GM12878 (cell line): Measurements from ENCODE around the gene TMBIM6. TPM values are rescaled to one million over a fixed set of nuclear protein-coding genes. Genes with fewer than 3 reads are reported as not detected.
"Not testable (repeated sequence)": the region's sequence is repeated elsewhere in the genome, so short reads cannot be mapped to it uniquely, and the experiment has no call there.

ENCODE experiments used
- ATAC-seq: fragments of 200-7000 bp; cut with Tn5 transposase; 3 replicates; pipeline ENCODE4 v1.9.1; 2020; ENCODE audit warnings: mild to moderate bottlenecking, moderate library complexity
- BruUV-seq: library from RNA; stranded (reverse); fragments of 400-500 nt; replicated peaks from 2 replicates; lab custom pipeline; 2021; lab: Mats Ljungman, UMichigan
- CTCF ChIA-PET: fragments of 300-600 bp; sonication (Branson Sonifier 250); formaldehyde crosslinking; extraction: SDS; loops from one replicate; lab custom pipeline; 2021; ENCODE audit warnings: inconsistent platforms; lab: Yijun Ruan, JAX
- POLR2A ChIA-PET: fragments of 350-600 bp; formaldehyde crosslinking; extraction: SDS; loops from one replicate; lab custom pipeline; 2021; ENCODE audit warnings: inconsistent platforms; lab: Charles Lee
- RAD21 ChIA-PET: fragments of 300-600 bp; sonication (Branson Sonifier 250); formaldehyde crosslinking; loops from one replicate; lab custom pipeline; 2023; ENCODE audit warnings: antibody characterized with exemption; ENCODE audit not compliant: unreplicated experiment; lab: Charles Lee
- SMC1A ChIA-PET: fragments of 300-600 bp; sonication (Branson Sonifier 250); formaldehyde crosslinking; loops from one replicate; lab custom pipeline; 2023; ENCODE audit not compliant: unreplicated experiment, uncharacterized antibody; lab: Charles Lee
- DNase-seq: peaks from one replicate; pipeline ENCODE4 v3.0.0-alpha.2; 2011; ENCODE audit warnings: low read depth, low spot score
- FAIRE-seq: peaks from 3 replicates; lab custom pipeline; 2011; peaks lifted over from hg19 to GRCh38; lab: Jason Lieb, UNC
- H2AFZ ChIP-seq: 2 replicates; pipeline ENCODE4 v1.6.0; 2011; ENCODE audit warnings: low read depth, low read length, control low read depth; ENCODE audit not compliant: control insufficient read depth
- H3K27ac ChIP-seq: 2 replicates; pipeline ENCODE4 v1.5.1; 2011; ENCODE audit warnings: control low read depth; ENCODE audit not compliant: control insufficient read depth, insufficient read depth
- H3K27me3 ChIP-seq, 2 experiments: replicated peaks in 1 of 2; 2 replicates each; pipeline versions ENCODE4 v1.6.0 to v1.6.1; 2011; ENCODE audit warnings: low read length in 1 of 2; ENCODE audit not compliant: control insufficient read depth in 2 of 2, insufficient read depth in 2 of 2
- H3K36me3 ChIP-seq, 2 experiments: 2 replicates each; pipeline ENCODE4 v1.5.1; 2011; ENCODE audit warnings: low read length in 1 of 2; ENCODE audit not compliant: control insufficient read depth in 2 of 2, insufficient read depth in 2 of 2
- H3K4me1 ChIP-seq: 2 replicates; pipeline ENCODE4 v1.6.1; 2011; ENCODE audit warnings: mild to moderate bottlenecking, low read length, moderate library complexity, mixed read lengths; ENCODE audit not compliant: control insufficient read depth, insufficient read depth
- H3K4me2 ChIP-seq: 2 replicates; pipeline ENCODE4 v1.6.0; 2011; ENCODE audit warnings: control low read depth; ENCODE audit not compliant: control insufficient read depth, insufficient read depth
- H3K4me3 ChIP-seq: fragments of 200-600 bp; sonication (generic); 2 replicates; pipeline ENCODE4 v1.5.1; 2016
- H3K79me2 ChIP-seq: 2 replicates; pipeline ENCODE4 v1.6.0; 2011; ENCODE audit warnings: low read length; ENCODE audit not compliant: control insufficient read depth, insufficient read depth
- H3K9ac ChIP-seq: 2 replicates; pipeline ENCODE4 v1.8.0; 2011; ENCODE audit warnings: low read length, control low read depth, mixed read lengths; ENCODE audit not compliant: control insufficient read depth, insufficient read depth
- H3K9me3 ChIP-seq: replicated peaks from 3 replicates; pipeline ENCODE4 v1.5.1; 2011; ENCODE audit warnings: mild to moderate bottlenecking, low read length; ENCODE audit not compliant: control insufficient read depth, insufficient read depth
- H4K20me1 ChIP-seq: 2 replicates; pipeline ENCODE4 v1.6.0; 2011; ENCODE audit not compliant: control insufficient read depth, insufficient read depth
- ELK1 ChIP-seq: IDR thresholded peaks from 2 replicates; pipeline ENCODE4 v1.6.1; 2012; ENCODE audit warnings: low read depth, low read length, improper control_type of control experiment
- EZH2 ChIP-seq: IDR thresholded peaks from 2 replicates; pipeline ENCODE4 v1.6.1; 2012; ENCODE audit warnings: low read depth, mild to moderate bottlenecking, control low read depth, inconsistent platforms, low read length, borderline replicate concordance; ENCODE audit not compliant: control insufficient read depth
- IRF4 ChIP-seq: IDR thresholded peaks from 2 replicates; pipeline ENCODE4 v1.6.1; 2011; ENCODE audit warnings: low read depth, low read length
- POLR2AphosphoS5 ChIP-seq: IDR thresholded peaks from 2 replicates; pipeline ENCODE4 v1.6.1; 2011; ENCODE audit warnings: mild to moderate bottlenecking, low read length, inconsistent platforms
- STAT3 ChIP-seq: IDR thresholded peaks from 2 replicates; pipeline ENCODE4 v1.6.1; 2011; ENCODE audit warnings: low read depth, low read length, improper control_type of control experiment
- USF1 ChIP-seq: IDR thresholded peaks from 2 replicates; pipeline ENCODE4 v1.6.1; 2011; ENCODE audit warnings: borderline replicate concordance, low read depth, mild to moderate bottlenecking, moderate library complexity, mixed read lengths, low read length; ENCODE audit not compliant: insufficient read depth; ENCODE audit errors: extremely low read length
- ZNF24 ChIP-seq: fragments of 450-650 bp; IDR thresholded peaks from 2 replicates; pipeline ENCODE4 v1.6.1; 2017; ENCODE audit warnings: antibody characterized with exemption, mild to moderate bottlenecking
- WGBS: methylation state at CpG from one replicate; pipeline ENCODE4 v1.1.6; 2016; ENCODE audit warnings: low lambda C conversion rate; ENCODE audit not compliant: insufficient replicate concordance, insufficient coverage; ENCODE audit errors: missing lambda C conversion rate; 5-methylcytosine and 5-hydroxymethylcytosine counted together
- in situ Hi-C: fragments of 300-500 bp; cut with MboI; formaldehyde crosslinking; loops from 9 replicates; pipeline ENCODE4 v1.14.3; 2018; ENCODE audit warnings: mixed read lengths
- intact Hi-C: fragments of 100-400 bp; cut with micrococcal nuclease; formaldehyde crosslinking; loops from one replicate; pipeline ENCODE4 v1.14.2; 2022; ENCODE audit not compliant: unreplicated experiment
- polyA plus RNA-seq, 11 experiments: library from polyadenylated mRNA; depleted of rRNA in 4 of 11; unstranded in 6 of 11; stranded (reverse) in 5 of 11; fragments of >200 nt; fragmentation: Nextera tagmentation in 4 of 11; fragmentation: Illumina TruSeq in 1 of 11; extraction: Ambion mirVana in 4 of 11; extraction: Trizol in 1 of 11; gene quantifications; 1 replicate in 1 of 11; 2 replicates in 10 of 11; pipeline versions ENCODE4 v1.2.1 to v1.2.3, GENCODE V29; 2011 to 2016; ENCODE audit warnings: inconsistent platforms in 2 of 11, missing spikeins in 2 of 11, low read depth in 1 of 11
- total RNA-seq, 4 experiments: library from RNA; depleted of rRNA in 3 of 4; stranded (reverse); fragments of >200 nt in 3 of 4; fragmentation: Illumina TruSeq in 1 of 4; extraction: Trizol in 1 of 4; gene quantifications; 2 replicates each; pipeline versions ENCODE4 v1.2.1 to v1.2.3, GENCODE V29; 2013 to 2021
- TF ChIP-seq, protein P1 (sequence below): fragments of 450-650 bp; IDR thresholded peaks from 2 replicates; pipeline ENCODE4 v1.6.1; 2017; ENCODE audit warnings: mild to moderate bottlenecking, moderate library complexity

Gene TMBIM6
- total and polyA plus RNA-seq, 10 of the 15 experiments (the other 5 are each of a cell fraction or from before 2014, with no cell fraction given), result 224 to 1,192 (median 379) TPM

- ChIA-PET RAD21 (interaction anchor here (1.2 kb wide), 1 partner anchor 32 kb away, joined by 4 read pairs; the partner anchor contains the start of gene TMBIM6), CTCF (interaction anchor here (0.6 to 3.9 kb wide), 6 partner anchors 10 to 252 kb away, joined by 3 to 21 read pairs (median 6); partner anchors contain the start of genes RACGAP1 and TMBIM6), SMC1A (interaction anchor here (0.9 to 2.0 kb wide), 4 partner anchors 11 to 66 kb away, joined by 3 to 7 read pairs (median 4); partner anchors contain the start of gene TMBIM6)
- H3K79me2 ChIP-seq, ATAC-seq, H3K4me3 ChIP-seq, H2AFZ ChIP-seq, in situ Hi-C loops, DNase-seq, H3K27me3 ChIP-seq, POLR2A ChIA-PET, H3K9me3 ChIP-seq, FAIRE-seq, H3K27ac ChIP-seq, H3K4me1 ChIP-seq, H4K20me1 ChIP-seq, H3K4me2 ChIP-seq, intact Hi-C loops, H3K36me3 ChIP-seq, BruUV-seq, H3K9ac ChIP-seq: not testable (repeated sequence)
- 0% methylated on average over 1 of the region's 7 CpGs for WGBS
Measured at GRCh38 chr12:49773102-49773501, 31.7 kb downstream of the TMBIM6 start.

- POLR2A ChIA-PET, result interaction anchor here (0.5 kb wide), 1 partner anchor 225 kb away, joined by 5 read pairs; no protein-coding TSS in a partner anchor
- Histone ChIP-seq H2AFZ (peak overlapping the region; percentile 46), H3K27me3 (no peaks in the 10 kb centered on the region), H3K4me1 (peaks cover 6% of the 10 kb centered on the region), H3K4me2 (0 out of 2 replicates have a peak overlapping the region, but pooled peaks have one; percentile 42), H3K9ac (no peak overlapping the region), H4K20me1 (no peaks in the 10 kb centered on the region), H3K27ac (no peak overlapping the region), H3K4me3 (no peak overlapping the region), H3K36me3 (no peaks in the 10 kb centered on the region), H3K79me2 (no peaks in the 10 kb centered on the region), H3K9me3 (peaks cover 2% of the 10 kb centered on the region; the same call in 1 of the 3 replicates)
- ATAC-seq, result peak; percentile 95
- DNase-seq, result no peak
- SMC1A ChIA-PET, result interaction anchor here (1.2 to 2.0 kb wide), 3 partner anchors 14 to 67 kb away, joined by 3 to 7 read pairs (median 5); partner anchors contain the start of gene BCDIN3D
- FAIRE-seq, result peak; percentile 93
- 14% methylated on average over 7 of the region's 7 CpGs for WGBS
- BruUV-seq, result no TSS peak
- intact Hi-C loops (loop anchor here (1.0 to 5.0 kb wide), 4 partner anchors 35 to 191 kb away; partner anchors contain the start of gene TMBIM6), in situ Hi-C loops (loop anchor here (5.0 kb wide), 1 partner anchor 61 kb away; no protein-coding TSS in a partner anchor)
- RAD21 ChIA-PET, result interaction anchor here (1.0 to 3.1 kb wide), 3 partner anchors 35 to 191 kb away, joined by 3 to 49 read pairs (median 31); partner anchors contain the start of genes BCDIN3D and TMBIM6
- CTCF ChIA-PET, result interaction anchor here (1.1 to 3.1 kb wide), 10 partner anchors 12 to 90 kb away, joined by 5 to 122 read pairs (median 16); partner anchors contain the start of genes BCDIN3D, NCKAP5L and TMBIM6
- TF ChIP-seq EZH2, result no peak
- TF ChIP-seq POLR2AphosphoS5, result no peak
- TF ChIP-seq STAT3, result no peak
- TF ChIP-seq ELK1, result no peak
- TF ChIP-seq, protein P1, sequence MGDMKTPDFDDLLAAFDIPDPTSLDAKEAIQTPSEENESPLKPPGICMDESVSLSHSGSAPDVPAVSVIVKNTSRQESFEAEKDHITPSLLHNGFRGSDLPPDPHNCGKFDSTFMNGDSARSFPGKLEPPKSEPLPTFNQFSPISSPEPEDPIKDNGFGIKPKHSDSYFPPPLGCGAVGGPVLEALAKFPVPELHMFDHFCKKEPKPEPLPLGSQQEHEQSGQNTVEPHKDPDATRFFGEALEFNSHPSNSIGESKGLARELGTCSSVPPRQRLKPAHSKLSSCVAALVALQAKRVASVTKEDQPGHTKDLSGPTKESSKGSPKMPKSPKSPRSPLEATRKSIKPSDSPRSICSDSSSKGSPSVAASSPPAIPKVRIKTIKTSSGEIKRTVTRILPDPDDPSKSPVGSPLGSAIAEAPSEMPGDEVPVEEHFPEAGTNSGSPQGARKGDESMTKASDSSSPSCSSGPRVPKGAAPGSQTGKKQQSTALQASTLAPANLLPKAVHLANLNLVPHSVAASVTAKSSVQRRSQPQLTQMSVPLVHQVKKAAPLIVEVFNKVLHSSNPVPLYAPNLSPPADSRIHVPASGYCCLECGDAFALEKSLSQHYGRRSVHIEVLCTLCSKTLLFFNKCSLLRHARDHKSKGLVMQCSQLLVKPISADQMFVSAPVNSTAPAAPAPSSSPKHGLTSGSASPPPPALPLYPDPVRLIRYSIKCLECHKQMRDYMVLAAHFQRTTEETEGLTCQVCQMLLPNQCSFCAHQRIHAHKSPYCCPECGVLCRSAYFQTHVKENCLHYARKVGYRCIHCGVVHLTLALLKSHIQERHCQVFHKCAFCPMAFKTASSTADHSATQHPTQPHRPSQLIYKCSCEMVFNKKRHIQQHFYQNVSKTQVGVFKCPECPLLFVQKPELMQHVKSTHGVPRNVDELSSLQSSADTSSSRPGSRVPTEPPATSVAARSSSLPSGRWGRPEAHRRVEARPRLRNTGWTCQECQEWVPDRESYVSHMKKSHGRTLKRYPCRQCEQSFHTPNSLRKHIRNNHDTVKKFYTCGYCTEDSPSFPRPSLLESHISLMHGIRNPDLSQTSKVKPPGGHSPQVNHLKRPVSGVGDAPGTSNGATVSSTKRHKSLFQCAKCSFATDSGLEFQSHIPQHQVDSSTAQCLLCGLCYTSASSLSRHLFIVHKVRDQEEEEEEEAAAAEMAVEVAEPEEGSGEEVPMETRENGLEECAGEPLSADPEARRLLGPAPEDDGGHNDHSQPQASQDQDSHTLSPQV, result no peak
- TF ChIP-seq ZNF24, result no peak
- TF ChIP-seq USF1, result no peak
- TF ChIP-seq IRF4, result peak; percentile 43; the same call in 1 of the 2 replicates
Measured at GRCh38 chr12:49776413-49776812, 35.1 kb downstream of the TMBIM6 start.
